Fibroblast of pulmonary artery (primary cell): ENCODE data around the gene TMEM52.

Source experiments
- DNase-seq: peaks from one replicate; pipeline ENCODE4 v3.0.0-alpha.2; 2010; ENCODE audit warnings: low read depth
- H3K4me3 ChIP-seq: replicated peaks from 2 replicates; pipeline ENCODE4 v1.5.1; 2011; ENCODE audit warnings: low read depth, mild to moderate bottlenecking, control low read depth, low read length, moderate library complexity
- CTCF ChIP-seq: IDR thresholded peaks from 2 replicates; pipeline ENCODE4 v1.5.1; 2011; ENCODE audit warnings: mild to moderate bottlenecking, control low read depth, low read length, inconsistent platforms; ENCODE audit errors: missing control alignments

The TMEM52 gene

GRCh38 chr1:1893291-1893985 lies 25.6 kb downstream of the TMEM52 start:
- no peak overlapping the region for H3K4me3 ChIP-seq
- TF ChIP-seq CTCF = no peak
- no peak for DNase-seq

- TF ChIP-seq CTCF = no peak
- DNase-seq = no peak
- H3K4me3 ChIP-seq = no peak overlapping the region
Observed at GRCh38 chr1:1892763-1893120, 26.3 kb downstream of the TMEM52 start.

GRCh38 chr1:1892079-1892762 lies 26.9 kb downstream of the TMEM52 start:
- peak overlapping the region; percentile 64 for H3K4me3 ChIP-seq
- no peak for DNase-seq
- TF ChIP-seq CTCF = no peak

- TF ChIP-seq CTCF = no peak
- peak overlapping the region; percentile 64 for H3K4me3 ChIP-seq
- DNase-seq = peak; percentile 51
Observed at GRCh38 chr1:1891349-1892078, 27.6 kb downstream of the TMEM52 start.

GRCh38 chr1:1890506-1891348 lies 28.4 kb downstream of the TMEM52 start, which contains the start of gene GNB1:
GNB1 (minus strand) TSS chr1:1891087; CDS start chr1:1825453, 65,634 bp downstream.
- H3K4me3 ChIP-seq = peak within 1 kb of the TSS; percentile 83
- peak; percentile 89 for DNase-seq
- no peak for TF ChIP-seq CTCF

- H3K4me3 ChIP-seq = peak overlapping the region; percentile 83
- DNase-seq = peak; percentile 50
- TF ChIP-seq CTCF = no peak
Observed at GRCh38 chr1:1889847-1890505, 29.1 kb downstream of the TMEM52 start.
